ENCODE data around the gene SUMO2. TPM values are rescaled to one million over a fixed set of nuclear protein-coding genes. Genes with fewer than 3 reads are reported as not detected.
A peak's percentile ranks its signal among the peaks of the same experiment; 100 is the strongest.
"Not testable (repeated sequence)": the region's sequence is repeated elsewhere in the genome, so short reads cannot be mapped to it uniquely, and the experiment has no call there.

The SUMO2 gene
- total RNA-seq (2014; rRNA removed; shearing (Covaris generic)): 116 and 119 TPM in 2 replicates

DNA sequence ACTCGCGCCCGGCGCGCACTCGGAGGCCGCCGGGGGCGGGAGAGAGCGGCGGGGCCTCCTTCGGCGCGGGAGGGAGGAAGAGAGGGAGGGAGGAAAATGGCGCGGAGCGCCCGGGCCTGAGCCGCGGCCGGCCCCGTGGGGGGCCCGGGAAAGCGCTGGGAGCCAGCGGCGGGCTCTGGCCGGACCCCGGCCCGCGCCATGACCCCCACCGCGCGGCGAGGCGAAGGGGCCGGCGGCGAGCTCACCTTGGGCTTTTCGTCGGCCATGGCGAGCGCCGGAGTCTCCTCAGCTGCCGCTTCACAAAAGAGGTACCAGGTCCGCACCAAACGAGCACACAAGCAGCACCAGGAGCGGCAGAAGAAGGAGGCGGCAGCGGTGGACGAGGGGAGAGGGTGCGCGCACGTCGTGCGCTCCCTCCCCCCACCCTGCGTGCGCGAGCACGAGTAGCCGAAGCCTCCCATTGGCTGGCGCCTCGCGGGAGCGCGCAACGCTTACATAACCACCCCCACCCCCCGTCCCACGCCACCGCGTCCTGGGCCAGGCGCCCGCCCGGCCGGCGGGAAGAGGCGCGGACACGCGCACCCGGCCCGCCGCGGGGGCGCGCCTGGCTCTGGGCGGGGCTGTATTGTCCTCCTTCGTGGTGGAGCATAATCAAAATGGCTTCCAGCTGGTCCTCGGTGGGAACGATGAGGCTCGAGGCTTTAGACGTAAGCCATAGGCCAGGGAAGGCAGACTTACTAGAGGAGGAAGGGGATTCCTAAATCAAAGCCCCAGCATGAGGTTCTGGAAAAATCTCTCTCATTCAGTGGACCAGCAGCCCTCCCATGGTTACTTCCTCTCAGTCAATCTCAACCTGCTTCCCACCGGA is at the start of gene SUMO2:
TSS of gene SUMO2 (minus strand) at position 391 of the 868 bp plus-strand sequence. CDS start at position 266, 125 bp downstream.
- peak; percentile 97 for DNase-seq (ENCODE audit: low read depth)

DNA sequence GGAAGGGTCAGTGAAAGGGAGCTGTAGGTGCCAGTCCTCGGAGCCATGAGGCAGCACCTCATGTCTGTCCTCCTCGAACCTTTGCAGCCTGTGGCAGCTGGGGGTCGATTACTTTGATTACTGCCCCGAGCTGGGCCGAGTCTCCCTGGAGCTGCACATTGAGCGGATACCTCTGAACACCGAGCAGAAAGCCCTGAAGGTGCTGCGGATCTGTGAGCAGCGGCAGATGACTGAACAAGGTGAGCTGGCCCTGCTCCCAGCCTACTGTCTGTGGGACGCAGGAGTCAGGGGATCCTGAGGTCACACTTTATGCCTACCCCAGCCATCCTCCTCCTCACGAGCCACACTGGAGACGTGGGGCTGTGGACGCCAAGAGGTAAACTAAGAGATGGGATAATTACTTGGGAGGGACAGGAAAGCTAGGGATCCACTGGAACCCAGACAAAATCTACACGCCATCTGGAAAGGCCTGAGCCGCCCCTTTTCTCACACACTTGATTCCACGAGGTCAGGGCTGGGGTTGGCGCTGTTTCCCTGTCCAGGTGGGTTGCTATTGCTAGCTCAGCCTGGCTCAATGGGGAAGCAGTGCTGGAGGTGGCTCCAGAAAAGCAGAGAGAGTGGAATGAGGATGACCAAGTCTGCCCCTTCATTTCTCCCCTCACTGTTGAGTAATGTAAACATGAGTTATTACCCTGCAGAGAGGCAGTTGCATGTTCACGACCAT is 49.1 kb upstream of the SUMO2 start:
- no peak for DNase-seq (ENCODE audit: low read depth)

DNA sequence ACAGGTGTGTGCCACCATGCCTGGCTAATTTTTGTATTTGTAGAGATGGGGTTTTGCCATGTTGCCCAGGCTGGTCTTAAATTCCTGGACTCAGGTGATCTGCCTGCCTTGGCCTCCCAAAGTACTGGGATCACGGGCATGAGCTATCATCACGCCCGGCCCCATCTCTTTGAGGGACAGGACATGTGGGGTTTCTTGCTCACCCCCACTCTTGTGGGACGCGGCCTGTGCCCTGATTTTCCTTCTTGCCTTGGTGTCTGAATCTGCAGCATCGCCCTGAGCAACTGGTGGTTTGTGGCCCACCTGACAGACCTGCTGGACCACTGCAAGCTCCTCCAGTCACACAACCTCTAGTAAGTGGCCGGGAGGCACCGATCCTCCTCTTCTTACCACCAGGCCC is 48.3 kb upstream of the SUMO2 start:
- DNase-seq (ENCODE audit: low read depth): no peak

DNA sequence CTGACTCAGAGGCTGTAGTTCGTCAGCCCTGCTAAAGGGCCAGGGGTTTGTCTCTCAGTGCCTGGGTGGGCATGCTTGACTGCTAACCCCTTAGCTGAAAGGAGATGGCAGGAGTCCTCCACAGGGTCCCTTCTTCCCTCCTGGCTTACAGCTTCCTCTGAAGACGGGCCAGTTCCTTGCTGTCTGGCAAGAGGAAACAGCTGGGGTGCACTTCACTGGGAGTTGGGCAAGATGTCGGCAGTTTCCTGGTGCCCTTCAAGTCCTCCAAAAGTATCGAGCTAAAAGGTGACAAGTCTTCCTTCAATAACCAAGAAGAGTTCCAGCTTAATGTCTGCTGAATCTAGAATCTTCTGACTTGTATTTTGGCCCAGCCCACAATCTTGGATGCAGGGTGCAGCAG is 46.1 kb upstream of the SUMO2 start:
- no peak for DNase-seq (ENCODE audit: low read depth)

DNA sequence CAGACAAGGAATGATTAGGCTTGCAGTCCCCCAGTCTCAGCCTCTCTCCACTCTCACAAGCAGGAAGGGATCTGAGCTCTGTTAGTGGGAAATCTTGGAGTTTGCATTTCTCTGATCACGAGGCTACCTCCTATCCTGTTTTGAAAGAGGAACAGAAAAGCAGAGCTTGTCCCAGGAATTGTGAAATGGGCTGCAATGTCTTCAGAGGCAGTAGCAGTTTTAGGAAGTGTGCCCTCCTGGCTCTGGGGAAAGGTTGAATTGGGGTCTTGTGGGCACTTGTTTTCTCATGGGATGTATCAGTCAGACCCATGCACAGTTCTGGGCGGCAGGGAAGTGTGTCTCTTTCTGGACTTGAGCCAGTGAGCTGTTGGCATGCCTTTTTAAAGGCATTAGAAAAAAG is 45.5 kb upstream of the SUMO2 start:
- no peak for DNase-seq (ENCODE audit: low read depth)

DNA sequence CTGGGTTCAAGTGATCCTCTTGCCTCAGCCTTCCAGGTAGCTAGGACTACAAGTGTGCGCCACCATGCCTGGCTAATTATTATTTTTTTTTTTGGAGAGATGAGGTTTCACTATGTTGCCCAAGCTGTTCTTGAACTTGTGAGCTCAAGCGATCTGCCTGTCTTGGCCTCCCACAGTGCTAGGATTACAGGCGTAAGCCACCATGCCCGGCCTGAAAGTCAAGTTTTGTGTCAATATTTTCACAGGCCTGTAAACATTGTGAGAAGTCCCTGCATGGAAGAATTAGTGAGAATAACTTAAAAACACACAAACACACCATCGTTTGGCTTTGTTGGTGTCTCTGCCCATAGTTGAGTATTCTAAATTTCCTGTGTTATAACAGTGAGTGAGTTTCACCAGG is 45.0 kb upstream of the SUMO2 start:
- DNase-seq (ENCODE audit: low read depth): no peak

DNA sequence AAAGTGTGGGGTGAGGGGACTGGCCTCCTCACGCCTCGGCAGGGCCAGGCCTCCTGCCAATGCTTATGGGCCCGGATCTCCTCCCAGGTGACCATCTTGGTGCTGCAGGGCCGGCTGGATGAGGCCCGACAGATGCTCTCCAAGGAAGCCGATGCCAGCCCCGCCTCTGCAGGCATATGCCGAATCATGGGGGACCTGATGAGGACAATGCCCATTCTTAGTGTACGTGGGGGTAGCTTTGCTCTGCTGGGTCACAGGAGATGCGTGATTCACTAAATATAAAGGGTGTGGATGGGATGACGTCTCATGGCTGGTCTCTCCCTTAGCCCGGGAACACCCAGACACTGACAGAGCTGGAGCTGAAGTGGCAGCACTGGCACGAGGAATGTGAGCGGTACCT is 42.3 kb upstream of the SUMO2 start:
- no peak for DNase-seq (ENCODE audit: low read depth)

DNA sequence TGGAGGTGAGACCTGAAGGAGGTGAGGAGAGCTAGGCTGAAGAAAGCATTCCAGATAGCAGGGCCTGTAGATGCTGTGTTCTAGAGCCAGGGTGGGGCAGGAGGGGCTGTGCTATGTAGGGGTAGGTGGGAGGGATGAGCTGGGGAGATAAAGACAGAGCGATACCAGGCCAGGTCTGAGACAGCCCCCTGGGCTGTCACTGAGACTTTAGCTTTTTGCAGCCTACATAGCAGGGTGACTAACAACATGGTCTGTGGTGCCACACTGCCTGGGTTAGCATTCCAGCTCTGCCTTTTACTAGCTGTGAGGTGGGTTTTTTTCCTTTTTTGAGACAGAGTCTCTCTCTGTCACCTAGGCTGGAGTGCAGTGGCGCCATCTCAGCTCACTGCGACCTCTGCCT is 37.1 kb upstream of the SUMO2 start:
- no peak for DNase-seq (ENCODE audit: low read depth)

DNA sequence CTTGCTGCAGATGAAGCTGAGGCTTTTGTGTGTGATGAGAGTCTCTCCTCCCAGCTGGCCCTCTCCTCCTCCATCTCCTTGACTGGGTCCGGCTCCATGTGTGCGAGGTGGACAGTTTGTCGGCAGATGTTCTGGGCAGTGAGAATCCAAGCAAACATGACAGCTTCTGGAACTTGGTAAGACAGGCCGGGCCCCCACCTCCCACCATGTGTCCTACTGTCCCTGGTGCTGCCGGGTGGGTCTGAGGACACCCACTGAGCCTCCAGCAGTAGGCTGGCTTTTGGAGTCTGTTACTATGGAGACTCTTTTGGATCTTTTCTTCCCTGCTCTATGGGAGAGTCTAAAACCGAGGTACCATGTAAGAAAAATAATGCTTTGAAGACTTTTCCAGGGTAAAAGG is 35.4 kb upstream of the SUMO2 start:
- no peak for DNase-seq (ENCODE audit: low read depth)

DNA sequence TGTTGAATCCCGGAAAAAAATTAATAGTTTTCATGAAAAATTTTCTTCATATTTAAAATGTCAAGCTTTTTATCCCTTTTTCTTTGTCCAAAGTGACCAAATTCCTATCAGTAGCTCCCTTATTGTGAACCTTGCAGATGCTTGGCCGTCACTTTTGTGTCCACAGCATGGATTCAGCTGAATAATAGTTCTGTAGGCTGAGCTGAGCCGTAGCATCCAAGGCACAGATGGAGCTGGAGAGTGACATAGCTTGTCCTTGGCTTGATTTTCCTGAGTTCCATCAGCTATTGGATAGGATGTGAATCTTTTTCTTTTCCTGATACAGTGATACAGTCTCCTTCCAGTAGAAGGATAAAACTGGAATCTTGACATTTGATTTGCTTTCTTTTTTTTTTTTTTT is 26.3 kb upstream of the SUMO2 start:
- no peak for DNase-seq (ENCODE audit: low read depth)

DNA sequence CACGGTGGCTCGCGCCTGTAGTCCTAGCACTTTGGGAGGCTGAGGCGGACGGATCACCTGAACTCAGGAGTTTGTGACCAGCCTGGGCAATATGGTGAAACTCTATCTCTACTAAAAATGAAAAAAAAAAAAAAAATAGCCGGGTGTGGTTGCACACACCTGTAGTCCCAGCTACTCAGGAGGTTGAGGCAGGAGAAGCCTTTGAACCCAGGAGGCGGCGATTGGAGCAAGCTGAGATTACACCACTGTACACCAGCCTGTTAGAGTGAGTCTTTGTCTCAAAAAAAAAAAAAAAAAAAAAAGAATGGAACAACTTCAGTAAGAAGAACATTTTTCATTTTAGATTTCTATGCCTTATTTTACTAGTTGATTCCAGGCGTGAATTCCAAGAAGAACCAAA is 25.4 kb upstream of the SUMO2 start:
- no peak for DNase-seq (ENCODE audit: low read depth)

DNA sequence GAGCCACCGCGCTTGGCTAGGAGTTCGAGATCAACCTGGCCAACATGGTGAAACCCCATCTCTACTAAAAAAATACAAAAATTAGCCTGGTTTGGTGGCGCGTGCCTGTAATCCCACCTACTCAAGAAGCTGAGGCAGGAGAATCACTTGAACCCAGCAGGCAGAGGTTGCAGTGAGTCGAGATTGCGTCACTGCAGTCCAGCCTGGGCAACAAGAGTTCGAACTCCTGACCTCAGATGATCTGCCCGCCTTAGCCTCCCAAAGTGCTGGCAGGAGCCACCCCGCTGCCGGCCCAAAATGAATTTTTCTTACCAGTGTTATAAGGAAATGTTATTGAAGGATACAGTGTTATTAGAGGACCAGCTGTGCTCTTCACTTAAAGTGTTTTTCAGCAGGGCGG is 25.0 kb upstream of the SUMO2 start:
- DNase-seq (ENCODE audit: low read depth): no peak

DNA sequence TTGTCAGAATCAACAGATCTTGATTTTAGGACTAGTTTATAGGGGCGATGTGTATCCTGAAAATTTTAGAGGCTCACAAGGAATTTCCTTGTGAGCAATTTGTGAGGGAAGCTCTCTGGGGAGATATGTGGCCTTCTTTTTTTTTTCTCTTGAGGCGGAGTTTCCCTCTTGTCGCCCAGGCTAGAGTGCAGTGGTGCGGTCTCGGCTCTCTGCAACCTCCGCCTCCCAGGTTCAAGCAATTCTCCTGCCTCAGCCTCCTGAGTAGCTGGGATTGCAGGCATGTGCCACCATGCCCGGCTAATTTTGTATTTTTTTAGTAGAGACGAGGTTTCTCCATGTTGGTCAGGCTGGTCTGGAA is 24.3 kb upstream of the SUMO2 start:
- not testable (repeated sequence) for DNase-seq (ENCODE audit: low read depth)

DNA sequence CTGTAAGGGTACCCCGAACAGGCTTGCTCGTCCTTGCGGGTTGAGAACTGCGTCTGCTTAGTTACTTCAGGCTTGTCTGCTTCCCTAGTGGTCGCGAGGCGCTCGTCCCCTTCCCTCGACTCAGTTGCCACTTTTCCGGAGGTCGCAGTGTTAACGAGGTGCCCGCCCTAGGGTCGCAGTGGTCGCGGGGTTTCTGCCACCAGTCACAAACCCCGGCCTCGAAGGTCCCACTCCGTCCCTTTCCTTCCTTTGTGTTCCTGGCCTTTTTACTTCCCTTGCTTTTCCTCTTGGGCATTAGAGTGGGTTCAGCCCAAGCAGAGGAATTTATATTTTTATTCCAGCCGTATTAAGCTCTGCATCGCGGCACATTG is 23.0 kb upstream of the SUMO2 start:
- DNase-seq (ENCODE audit: low read depth): no peak

DNA sequence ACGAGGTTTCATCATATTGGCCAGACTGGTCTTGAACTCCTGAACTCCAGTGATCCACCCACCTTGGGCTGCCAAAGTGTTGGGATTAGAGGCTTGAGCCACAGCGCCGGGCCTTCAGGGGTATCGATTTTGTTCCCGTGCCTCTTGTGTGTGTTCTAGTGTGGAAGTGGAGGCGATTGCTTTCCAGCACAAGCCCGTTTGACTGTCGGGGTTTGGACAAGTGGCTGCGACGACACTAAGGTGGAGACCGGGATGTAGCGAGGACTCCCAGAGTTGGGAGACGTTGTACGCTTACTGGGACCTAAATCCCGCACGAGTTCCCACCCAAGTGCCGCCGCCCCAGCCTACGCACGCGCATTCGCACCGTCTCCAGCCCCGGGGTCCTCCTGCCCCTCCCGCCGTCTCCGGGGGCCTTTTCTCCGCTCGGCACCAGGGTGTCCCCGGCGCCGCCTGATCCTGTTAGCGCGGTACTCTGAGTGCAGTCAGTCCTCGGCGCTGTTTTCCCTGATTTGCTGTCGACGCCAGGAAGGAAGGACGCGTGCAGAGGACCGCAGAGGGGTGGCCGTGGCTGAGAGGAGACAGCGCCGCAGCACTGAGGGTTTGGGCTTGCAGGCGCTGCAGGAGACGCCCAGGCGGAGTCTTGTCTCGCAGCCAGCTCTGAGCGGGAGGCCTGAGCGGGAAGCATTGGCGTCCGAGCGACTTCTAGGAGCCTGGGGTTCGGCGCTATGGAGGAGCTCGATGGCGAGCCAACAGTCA is 22.5 kb upstream of the SUMO2 start, which contains the start of gene NUP85:
TSS of gene NUP85 (plus strand) at position 643 of the 756 bp plus-strand sequence. CDS start at position 726, 83 bp downstream.
- peak; percentile 97 for DNase-seq (ENCODE audit: low read depth)

DNA sequence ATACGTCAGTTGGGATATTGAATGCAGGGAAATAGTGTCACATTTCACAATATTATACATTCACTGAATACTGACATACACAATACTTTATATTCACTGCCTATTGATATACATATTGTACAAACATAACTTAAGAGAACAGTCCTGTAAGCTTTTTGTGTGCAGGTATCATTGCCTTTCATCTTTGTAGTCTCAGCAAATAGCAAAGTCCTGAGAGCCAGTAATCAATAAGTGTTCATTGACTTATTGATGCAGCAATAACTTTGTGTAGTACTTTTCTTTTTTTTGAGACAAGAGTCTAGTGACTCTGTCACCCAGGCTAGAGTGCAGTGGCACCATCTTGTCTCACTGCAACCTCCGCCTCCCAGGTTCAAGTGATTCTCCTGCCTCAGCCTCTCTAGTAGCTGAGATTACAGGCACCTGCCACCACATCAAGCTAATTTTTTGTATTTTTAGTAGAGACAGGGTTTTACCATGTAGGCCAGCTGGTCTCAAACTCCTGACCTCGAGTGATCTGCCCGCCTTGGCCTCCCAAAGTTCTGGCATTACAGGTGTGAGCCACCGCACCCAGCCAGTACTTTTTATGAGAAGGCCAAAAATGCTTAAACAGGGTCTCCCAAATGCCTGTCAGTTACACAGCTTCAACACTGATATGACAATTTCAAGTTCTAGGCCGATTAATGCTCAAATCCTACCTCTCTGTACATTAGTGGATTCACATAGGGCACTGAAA is 17.3 kb upstream of the SUMO2 start:
- no peak for DNase-seq (ENCODE audit: low read depth)

DNA sequence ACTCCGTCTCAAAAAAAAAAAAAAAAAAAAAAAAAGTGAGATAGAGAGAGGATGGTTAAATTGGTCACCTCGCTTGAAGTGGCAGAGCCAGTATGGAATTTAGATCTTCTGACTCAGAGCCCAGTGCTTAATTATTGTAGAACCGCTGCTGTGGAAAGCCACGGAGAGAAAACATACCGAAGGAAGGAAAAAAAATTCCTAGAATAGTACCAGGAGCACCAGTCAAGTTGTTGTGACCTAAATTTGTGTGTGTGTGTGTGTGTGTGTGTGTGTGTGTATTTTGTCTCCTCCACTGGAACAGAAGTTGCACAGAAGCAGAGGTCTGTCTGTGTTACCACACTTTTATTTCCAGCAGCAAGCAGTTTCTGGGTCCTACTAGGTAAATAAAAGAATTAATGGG is 12.1 kb upstream of the SUMO2 start:
- peak; percentile 25 for DNase-seq (ENCODE audit: low read depth)

DNA sequence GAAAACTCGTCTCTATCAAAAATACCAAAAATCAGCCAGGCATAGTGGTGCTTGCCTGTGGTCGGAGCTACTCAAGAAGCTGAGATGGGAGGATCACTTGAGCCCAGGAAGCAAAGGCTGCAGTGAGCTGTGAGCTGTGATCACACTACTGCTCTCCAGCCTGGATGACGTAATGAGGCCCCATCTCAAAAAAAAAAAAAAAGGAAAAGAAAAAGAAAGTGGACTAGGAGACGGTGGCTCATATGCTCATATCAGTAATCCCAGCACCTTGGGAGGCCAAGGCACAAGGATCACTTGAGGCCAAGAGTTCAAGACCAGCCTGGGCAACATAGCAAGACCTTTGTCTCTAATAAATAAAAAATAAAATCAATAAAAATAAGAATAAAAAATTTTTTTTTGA is 8.8 kb upstream of the SUMO2 start:
- DNase-seq (ENCODE audit: low read depth): peak; percentile 37

DNA sequence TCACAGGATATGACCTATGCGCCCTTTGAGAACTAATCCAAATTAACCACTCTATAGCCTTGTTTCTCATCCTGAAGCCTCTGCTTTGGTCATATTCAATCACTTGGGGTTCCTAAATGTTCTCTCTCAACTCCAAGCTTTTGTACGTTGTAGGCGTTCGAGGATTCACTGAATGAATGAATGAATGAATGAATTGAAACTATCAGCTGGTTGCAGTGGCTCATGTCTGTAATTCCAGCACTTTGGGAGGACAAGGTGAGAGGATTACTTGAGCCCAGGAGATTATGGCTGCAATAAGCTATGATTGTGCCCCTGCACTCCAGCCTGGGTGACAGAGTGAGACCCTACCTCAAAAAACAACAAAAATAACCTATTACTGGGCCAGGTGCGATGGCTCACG is 5.9 kb upstream of the SUMO2 start:
- no peak for DNase-seq (ENCODE audit: low read depth)

DNA sequence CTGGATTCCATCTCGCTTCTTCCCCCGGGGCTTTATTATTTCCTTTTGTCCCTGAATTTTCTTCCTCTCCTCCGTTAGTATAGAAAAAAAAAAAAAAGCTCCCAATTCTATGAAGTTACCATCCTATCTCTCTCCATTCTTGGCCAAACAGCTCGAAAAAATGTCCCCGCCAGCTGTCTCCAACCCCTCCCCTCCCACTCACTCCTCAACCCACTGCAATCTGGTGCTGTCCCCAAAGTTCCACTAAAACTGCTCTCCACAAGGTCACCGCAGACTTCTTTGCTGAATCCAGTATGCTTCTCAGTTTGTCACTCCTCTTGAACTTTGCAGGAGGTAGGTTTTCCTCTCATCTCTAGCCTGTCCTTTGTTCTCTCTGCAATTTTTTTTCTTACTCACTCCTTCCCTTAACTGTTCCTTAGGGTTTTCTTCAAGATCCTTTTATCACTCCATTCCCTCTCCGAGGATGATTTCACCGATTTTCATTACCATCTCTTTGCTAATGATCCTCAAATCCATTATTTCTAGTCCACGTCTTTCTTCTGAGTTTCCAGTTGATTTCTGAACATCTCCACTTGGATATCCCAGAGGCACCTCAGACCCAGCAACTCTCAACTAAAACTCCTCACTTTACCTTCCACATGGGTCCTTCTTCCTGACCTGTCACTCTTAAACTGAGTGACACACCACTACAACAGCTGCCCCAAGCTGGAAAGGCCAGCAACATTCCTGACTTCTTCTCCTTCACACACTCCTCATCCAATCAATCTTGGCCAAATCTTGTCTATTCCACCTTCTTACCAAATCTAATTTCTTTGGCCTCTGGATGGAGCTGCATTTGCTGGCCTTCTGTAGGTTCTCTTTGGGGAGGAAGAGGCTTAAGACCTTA is 1.5 kb upstream of the SUMO2 start:
- no peak for DNase-seq (ENCODE audit: low read depth)

DNA sequence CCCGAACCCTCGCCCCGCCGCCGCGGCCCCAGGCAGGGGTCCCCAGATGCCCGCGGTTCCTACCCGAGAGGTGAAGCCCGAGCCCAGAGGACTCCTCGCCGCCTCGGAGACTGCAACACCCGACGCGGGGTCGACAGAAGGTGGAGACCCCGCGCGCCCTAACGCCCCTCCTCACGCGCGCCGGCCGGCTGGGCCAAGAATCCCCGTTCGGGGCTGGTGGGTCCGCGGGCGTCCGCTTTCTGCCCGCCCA is 515 bp downstream of the SUMO2 start:
- DNase-seq (ENCODE audit: low read depth): no peak

Data from Daoy (cell line).